ENCODE measurements around the gene STAT5A.
"Not testable (repeated sequence)": the region's sequence is repeated elsewhere in the genome, so short reads cannot be mapped to it uniquely, and the experiment has no call there.

STAT5A gene

GRCh38 chr17:42309986-42310786, 21.9 kb downstream of the STAT5A start:
- no peak for DNase-seq

GRCh38 chr17:42310787-42311215, 22.5 kb downstream of the STAT5A start:
- no peak for DNase-seq

- DNase-seq: peak; percentile 89
Observed at GRCh38 chr17:42311240-42312034, 23.1 kb downstream of the STAT5A start.

GRCh38 chr17:42312035-42312284, 23.7 kb downstream of the STAT5A start:
- no peak for DNase-seq

- DNase-seq: peak; percentile 92
Observed at GRCh38 chr17:42312285-42313130, 24.2 kb downstream of the STAT5A start.

- DNase-seq: no peak
Observed at GRCh38 chr17:42313389-42313772, 25.1 kb downstream of the STAT5A start.

GRCh38 chr17:42313773-42314566, 25.7 kb downstream of the STAT5A start:
- no peak for DNase-seq

GRCh38 chr17:42315402-42316156, 27.3 kb downstream of the STAT5A start:
- DNase-seq: no peak

- DNase-seq: no peak
Observed at GRCh38 chr17:42316755-42317154, 28.5 kb downstream of the STAT5A start.

GRCh38 chr17:42317266-42317845, 29.1 kb downstream of the STAT5A start:
- DNase-seq: no peak

GRCh38 chr17:42317967-42318366, 29.7 kb downstream of the STAT5A start:
- DNase-seq: not testable (repeated sequence)

GRCh38 chr17:42321555-42321954, 33.3 kb downstream of the STAT5A start:
- DNase-seq: no peak

GRCh38 chr17:42322382-42323267, 34.3 kb downstream of the STAT5A start:
- DNase-seq: peak; percentile 77

- no peak for DNase-seq
Observed at GRCh38 chr17:42323268-42323773, 35.0 kb downstream of the STAT5A start.

GRCh38 chr17:42325026-42325425, 36.7 kb downstream of the STAT5A start:
- DNase-seq: no peak

- no peak for DNase-seq
Observed at GRCh38 chr17:42329025-42329976, 41.0 kb downstream of the STAT5A start.

- DNase-seq: no peak
Observed at GRCh38 chr17:42333053-42333452, 44.8 kb downstream of the STAT5A start.

- DNase-seq: no peak
Observed at GRCh38 chr17:42334677-42335076, 46.4 kb downstream of the STAT5A start.

- no peak for DNase-seq
Observed at GRCh38 chr17:42337442-42337841, 49.1 kb downstream of the STAT5A start.
